GM12872 (cell line): ENCODE measurements around the gene ESPL1.
A peak's percentile ranks its signal among the peaks of the same experiment; 100 is the strongest.

ENCODE experiments used
- CTCF ChIP-seq: IDR thresholded peaks from 3 replicates; pipeline ENCODE4 v1.5.1; 2011; ENCODE audit warnings: low read depth, mild to moderate bottlenecking, low read length, moderate library complexity; ENCODE audit not compliant: insufficient read depth

The ESPL1 gene

GRCh38 chr12:53287741-53288216, 19.7 kb downstream of the ESPL1 start:
- peak; percentile 79 for TF ChIP-seq CTCF

GRCh38 chr12:53288322-53288721, 20.2 kb downstream of the ESPL1 start:
- no peak for TF ChIP-seq CTCF

GRCh38 chr12:53289891-53290290, 21.8 kb downstream of the ESPL1 start:
- no peak for TF ChIP-seq CTCF

GRCh38 chr12:53290661-53291060, 22.6 kb downstream of the ESPL1 start:
- TF ChIP-seq CTCF = no peak

GRCh38 chr12:53292426-53292825, 24.3 kb downstream of the ESPL1 start:
- no peak for TF ChIP-seq CTCF

- no peak for TF ChIP-seq CTCF
These were observed 27.2 kb downstream of the ESPL1 start, which contains the start of gene PFDN5 for GRCh38 chr12:53295070-53295890. PFDN5 (plus strand) TSS chr12:53295542; CDS start chr12:53295568, 26 bp downstream.

- TF ChIP-seq CTCF = no peak
These were observed 27.8 kb downstream of the ESPL1 start for GRCh38 chr12:53295891-53296219.

GRCh38 chr12:53298164-53298563, 30.1 kb downstream of the ESPL1 start:
- TF ChIP-seq CTCF = no peak
